GM21423 (cell line): Measurements from ENCODE around the gene S100A6.

Experiments
- ATAC-seq: cut with Tn5 transposase; IDR thresholded peaks from one replicate; pipeline ENCODE4 v1.9.1; 2021; ENCODE audit warnings: mild to moderate bottlenecking, moderate library complexity; ENCODE audit not compliant: unreplicated experiment

The S100A6 gene

GRCh38 chr1:153546796-153547559, 11.2 kb upstream of the S100A6 start:
- ATAC-seq: no peak

- no peak for ATAC-seq
These were observed 10.6 kb upstream of the S100A6 start for GRCh38 chr1:153546371-153546770.

- ATAC-seq: peak; percentile 53
These were observed 9.6 kb upstream of the S100A6 start, which contains the start of gene S100A4 for GRCh38 chr1:153545067-153546055. S100A4 (minus strand) TSS chr1:153545806; CDS start chr1:153544794, 1,012 bp downstream.

GRCh38 chr1:153544453-153545066, 8.8 kb upstream of the S100A6 start:
- no peak for ATAC-seq

GRCh38 chr1:153543736-153544135, 7.9 kb upstream of the S100A6 start:
- ATAC-seq: no peak

- ATAC-seq: no peak
These were observed 7.3 kb upstream of the S100A6 start for GRCh38 chr1:153542956-153543711.

GRCh38 chr1:153541641-153542590, 6.1 kb upstream of the S100A6 start:
- ATAC-seq: no peak

- no peak for ATAC-seq
These were observed 4.9 kb upstream of the S100A6 start, which contains the start of gene S100A5 for GRCh38 chr1:153540394-153541361. S100A5 (minus strand) TSS chr1:153540934; CDS start chr1:153540191, 743 bp downstream.

- no peak for ATAC-seq
These were observed 3.8 kb upstream of the S100A6 start for GRCh38 chr1:153539395-153540093.

GRCh38 chr1:153538315-153538821, 2.6 kb upstream of the S100A6 start:
- no peak for ATAC-seq

GRCh38 chr1:153537376-153537730, 1.6 kb upstream of the S100A6 start:
- ATAC-seq: no peak

GRCh38 chr1:153536671-153537375, 1.0 kb upstream of the S100A6 start:
- no peak for ATAC-seq

- ATAC-seq: no peak
These were observed 350 bp upstream of the S100A6 start for GRCh38 chr1:153536012-153536670.

- ATAC-seq: no peak
These were observed 908 bp downstream of the S100A6 start for GRCh38 chr1:153534925-153535241.

GRCh38 chr1:153534226-153534924, 1.4 kb downstream of the S100A6 start:
- no peak for ATAC-seq

GRCh38 chr1:153533689-153534201, 2.0 kb downstream of the S100A6 start:
- ATAC-seq: no peak
